ENCODE results near the gene EHD4. TPM values are rescaled to one million over a fixed set of nuclear protein-coding genes. Genes with fewer than 3 reads are reported as not detected.
A peak's percentile ranks its signal among the peaks of the same experiment; 100 is the strongest.

The EHD4 gene
- total and polyA plus RNA-seq, 9 of the 15 experiments (the other 6 are each of a cell fraction or from before 2014, with no cell fraction given), result 0.89 to 10.3 (median 6.4) TPM

- no peak for TF ChIP-seq E2F1 (CRISPR knock-in tag; IDR thresholded peaks at IDR 0.05)
- TF ChIP-seq ARID1B (IDR thresholded peaks at IDR 0.05), result no peak
- TF ChIP-seq L3MBTL2 (IDR thresholded peaks at IDR 0.05), result 0 out of 2 replicates have a peak, but pooled peaks have one; percentile 4
- TF ChIP-seq TEAD4 (IDR thresholded peaks at IDR 0.05; ENCODE audit: low read length), result no peak
- TF ChIP-seq TEAD4 (CRISPR knock-in tag; IDR thresholded peaks at IDR 0.05; ENCODE audit: borderline replicate concordance), result no peak
- no peak for TF ChIP-seq ZBTB34 (CRISPR knock-in tag; IDR thresholded peaks at IDR 0.05)
These were observed 34.8 kb downstream of the EHD4 start (continued) for GRCh38 chr15:41937568-41937923.

- Histone ChIP-seq H3K4me2 (ENCODE audit: insufficient read depth, low read length) (no peak overlapping the region), H3K79me2 (ENCODE audit: control insufficient read depth, insufficient read depth, low read length) (no peaks in the 10 kb centered on the region), H3K9me3 (replicated peaks; ENCODE audit: control insufficient read depth, insufficient read depth, low read depth, low read length) (no peaks in the 10 kb centered on the region), H4K20me1 (replicated peaks; ENCODE audit: control insufficient read depth, insufficient read depth, low read length) (no peaks in the 10 kb centered on the region), H3K27me3 (ENCODE audit: control insufficient read depth in 2 of 2, insufficient read depth in 2 of 2, low read length in 2 of 2) (no peaks in the 10 kb centered on the region), H3K9ac (ENCODE audit: insufficient read depth in 1 of 2, low read depth in 2 of 2, low read length in 2 of 2) (peak overlapping the region in 1 of 2 experiments; percentile 55; a peak in 1 of 4 replicates), H3K4me1 (replicated peaks in 1 of 2; ENCODE audit: control insufficient read depth in 2 of 2, insufficient read depth in 2 of 2, low read length in 2 of 2) (peaks cover 3 to 9% of the 10 kb centered on the region in 2 experiments; a peak in 3 of 5 replicates), H2AFZ (ENCODE audit: low read depth, low read length) (no peak overlapping the region), H3K4me3 (no peak overlapping the region), H3K27ac (ENCODE audit: extremely low read depth, low read depth, low read length) (no peak overlapping the region), H3K36me3 (ENCODE audit: control insufficient read depth, insufficient read depth, low read length) (peaks cover 4% of the 10 kb centered on the region; the same call in 2 of the 3 replicates), H3K9me1 (ENCODE audit: control insufficient read depth, insufficient read depth, low read length) (no peaks in the 10 kb centered on the region)
- in situ Hi-C loops (cut with MboI) (no loop called here), intact Hi-C loops (cut with micrococcal nuclease) (no loop called here)
- DNase-seq (ENCODE audit: extremely low read depth in 1 of 4, low spot score in 3 of 4) (no peak), FAIRE-seq (no peak), ATAC-seq (peak; percentile 66; the same call in 2 of the 3 replicates)
- POLR2A ChIA-PET, result interaction anchor here (1.0 to 1.3 kb wide), 2 partner anchors 13 to 14 kb away, joined by 3 read pairs; no protein-coding TSS in a partner anchor
- no TSS peak for BruUV-seq (replicated peaks)
- CTCF ChIA-PET (ENCODE audit: low intra/inter-chr PET ratio), result no interaction called here
- 69% methylated on average over 19 of the region's 19 CpGs for WGBS (ENCODE audit: insufficient coverage, low coverage, missing lambda C conversion rate)
- TF ChIP-seq TAF9B (IDR thresholded peaks at IDR 0.05; ENCODE audit: partially characterized antibody), result no peak
- no peak for TF ChIP-seq RBM39 (optimal IDR thresholded peaks at IDR 0.05; ENCODE audit: low read depth, low read length)
- no peak for TF ChIP-seq CHD1 (IDR thresholded peaks at IDR 0.05; ENCODE audit: low read length)
- no peak for TF ChIP-seq RAD21 (CRISPR knock-in tag; conservative IDR thresholded peaks at IDR 0.05 in 1 of 2, IDR thresholded peaks at IDR 0.05 in 1 of 2)
- no peak for TF ChIP-seq GABPB2 (CRISPR knock-in tag; conservative IDR thresholded peaks at IDR 0.05)
- TF ChIP-seq MCM3 (IDR thresholded peaks at IDR 0.05), result no peak
- TF ChIP-seq ARID1B (IDR thresholded peaks at IDR 0.05), result no peak
- no peak for TF ChIP-seq ZBTB26 (CRISPR knock-in tag; IDR thresholded peaks at IDR 0.05)
- peak in 1 of 3 experiments; percentile 17; a peak in 2 of 6 replicates for TF ChIP-seq CTCF (IDR thresholded peaks at IDR 0.05 in 2 of 3, conservative IDR thresholded peaks at IDR 0.05 in 1 of 3; ENCODE audit: insufficient read depth in 2 of 3, low read depth in 1 of 3, low read length in 3 of 3)
These were observed 35.4 kb downstream of the EHD4 start for GRCh38 chr15:41936649-41937567.

Measured in K562 (cell line).